Stomach smooth muscle (tissue), 2 donors: ENCODE results near the gene PARS2.
"Not testable (repeated sequence)": the region's sequence is repeated elsewhere in the genome, so short reads cannot be mapped to it uniquely, and the experiment has no call there.

ENCODE experiments used
- H3K27ac ChIP-seq: one replicate; pipeline ENCODE4 v1.7.0; 2013; ENCODE audit warnings: mild to moderate bottlenecking, low read length, inconsistent platforms
- H3K27me3 ChIP-seq, 2 donors: one replicate each; pipeline ENCODE4 v1.7.0; 2013; ENCODE audit warnings: low read length in 2 of 2; ENCODE audit not compliant: insufficient read depth in 2 of 2, control insufficient read depth in 1 of 2
- H3K36me3 ChIP-seq, 2 donors: one replicate each; pipeline ENCODE4 v1.7.0; 2013; ENCODE audit warnings: low read length in 2 of 2; ENCODE audit not compliant: control insufficient read depth in 2 of 2, insufficient read depth in 2 of 2
- H3K4me1 ChIP-seq: one replicate; pipeline ENCODE4 v1.7.0; 2013; ENCODE audit warnings: low read length; ENCODE audit not compliant: control insufficient read depth, insufficient read depth
- H3K4me3 ChIP-seq, 2 donors: one replicate each; pipeline ENCODE4 v1.7.0; 2013; ENCODE audit warnings: low read length in 2 of 2
- H3K9ac ChIP-seq, 2 donors: one replicate each; pipeline ENCODE4 v1.7.0; 2013; ENCODE audit warnings: low read length in 2 of 2, mild to moderate bottlenecking in 1 of 2
- H3K9me3 ChIP-seq, 2 donors: one replicate each; pipeline ENCODE4 v1.7.0; 2013; ENCODE audit warnings: low read length in 2 of 2; ENCODE audit not compliant: control insufficient read depth in 2 of 2
- donor health status: healthy.
- donor health status: Pancreatic carcinoma.

The PARS2 gene

DNA sequence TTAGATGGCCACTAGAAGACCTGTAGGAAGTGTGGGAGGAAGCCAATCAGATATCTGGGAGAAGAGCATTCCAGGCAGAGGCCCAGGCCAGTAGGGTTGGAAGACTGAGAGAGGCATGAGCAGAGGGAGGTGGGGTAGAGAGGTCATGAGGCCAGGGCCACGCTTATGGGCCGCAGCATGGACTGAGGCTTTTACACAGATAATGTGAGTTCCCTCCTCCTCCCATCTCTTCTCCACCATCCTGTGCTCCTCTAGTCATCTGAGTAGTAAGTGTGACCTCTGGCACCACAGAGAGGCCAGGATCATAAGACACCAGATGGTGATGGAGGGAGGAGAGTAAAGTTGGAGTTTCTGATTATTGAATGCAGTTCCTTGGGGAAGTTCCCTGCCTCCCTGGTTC, 19.7 kb upstream of the PARS2 start:
- Histone ChIP-seq H3K27ac (no peak overlapping the region), H3K27me3 (peaks cover 15 to 18% of the 10 kb centered on the region in 2 donors), H3K36me3 (no peaks in the 10 kb centered on the region), H3K9me3 (no peaks in the 10 kb centered on the region), H3K4me1 (peaks cover 5% of the 10 kb centered on the region), H3K9ac (no peak overlapping the region), H3K4me3 (no peak overlapping the region)

DNA sequence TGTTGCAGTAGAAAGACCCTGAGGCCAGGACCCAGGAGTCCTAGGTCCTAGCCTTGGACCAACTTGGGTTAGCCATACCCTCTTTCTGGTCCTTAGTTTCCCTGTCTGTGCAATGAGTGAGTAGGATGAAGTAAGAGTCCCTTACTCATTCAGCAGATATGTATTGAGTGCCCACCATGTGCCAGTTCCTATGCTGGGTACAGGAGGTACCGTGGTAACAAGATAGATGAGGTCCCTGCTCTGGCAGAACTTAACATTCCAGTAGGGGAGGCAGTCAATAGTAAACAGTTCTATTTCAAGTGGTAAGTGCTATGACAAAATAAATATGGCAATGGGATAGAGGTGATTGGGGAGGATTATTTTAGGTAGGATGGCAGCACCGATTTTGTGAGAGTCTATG, 18.3 kb upstream of the PARS2 start:
- peaks cover 7% of the 10 kb centered on the region for H3K4me1 ChIP-seq
- no peaks in the 10 kb centered on the region for H3K36me3 ChIP-seq
- H3K9ac ChIP-seq = no peak overlapping the region
- no peak overlapping the region for H3K27ac ChIP-seq
- no peak overlapping the region for H3K4me3 ChIP-seq
- H3K27me3 ChIP-seq = peaks cover 15 to 18% of the 10 kb centered on the region in 2 donors
- no peaks in the 10 kb centered on the region for H3K9me3 ChIP-seq

DNA sequence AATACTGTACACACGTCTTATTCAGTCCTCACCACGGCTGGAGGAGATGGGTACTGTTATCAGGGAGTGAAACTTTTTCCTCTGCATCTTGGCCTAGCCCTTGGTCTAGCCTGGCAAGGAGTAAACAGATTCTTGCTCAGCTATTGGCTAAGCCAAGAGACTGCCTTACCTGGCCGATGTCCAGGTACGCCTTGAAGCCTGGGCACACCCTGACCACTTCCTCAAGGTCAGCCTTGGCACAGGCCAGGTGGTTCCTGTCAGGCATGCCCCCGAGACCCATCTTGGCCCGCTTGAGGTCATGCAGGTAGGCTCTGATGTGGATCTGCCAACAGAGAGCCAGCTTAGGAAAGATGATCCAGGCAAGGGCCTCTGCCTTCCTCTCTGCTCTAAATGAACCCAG, 17.8 kb upstream of the PARS2 start:
- no peak overlapping the region for H3K9ac ChIP-seq
- no peak overlapping the region for H3K4me3 ChIP-seq
- H3K27ac ChIP-seq = no peak overlapping the region
- peaks cover 10% of the 10 kb centered on the region for H3K4me1 ChIP-seq
- no peaks in the 10 kb centered on the region for H3K9me3 ChIP-seq
- peaks cover 15% of the 10 kb centered on the region in 2 donors for H3K27me3 ChIP-seq
- H3K36me3 ChIP-seq = no peaks in the 10 kb centered on the region

DNA sequence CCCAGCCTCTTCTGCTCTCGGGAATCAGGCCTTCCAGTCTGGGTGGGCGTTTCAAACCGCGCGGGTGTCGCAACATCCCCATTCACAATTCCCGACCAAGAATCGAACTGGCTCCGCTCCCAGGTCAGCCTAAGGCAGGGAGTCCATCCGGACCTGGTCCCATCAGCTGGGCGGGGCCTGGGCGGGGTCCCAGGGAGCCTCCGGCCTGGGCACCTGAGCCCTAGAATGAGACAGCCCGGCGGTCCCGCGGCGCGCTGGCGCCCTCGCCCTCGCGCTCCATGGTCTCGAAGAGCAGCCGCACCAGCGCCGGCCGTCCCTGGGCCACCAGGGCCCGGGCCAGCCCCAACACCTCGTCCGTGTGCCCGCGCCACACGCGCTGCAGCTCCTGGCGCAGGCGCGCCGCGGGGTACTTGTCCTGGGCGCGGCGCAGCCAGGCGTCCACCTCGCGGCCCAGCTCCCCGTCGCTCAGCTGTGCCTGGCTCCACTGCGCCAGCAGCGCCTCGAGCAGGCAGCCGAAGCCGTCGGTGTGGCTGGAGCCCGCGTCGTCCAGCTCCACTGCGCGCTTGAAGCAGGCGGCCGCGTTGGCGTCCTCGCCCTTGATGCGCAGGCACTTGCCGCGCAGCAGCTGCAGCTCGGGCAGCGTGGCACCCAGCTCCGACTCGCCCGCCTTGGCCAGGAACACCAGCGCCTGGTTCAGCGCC, 16.9 kb upstream of the PARS2 start:
- H3K27ac ChIP-seq = no peak overlapping the region
- peaks cover 13 to 15% of the 10 kb centered on the region in 2 donors for H3K27me3 ChIP-seq
- H3K36me3 ChIP-seq = no peaks in the 10 kb centered on the region
- no peak overlapping the region for H3K4me3 ChIP-seq
- H3K9me3 ChIP-seq = no peaks in the 10 kb centered on the region
- H3K4me1 ChIP-seq = peaks cover 19% of the 10 kb centered on the region
- no peak overlapping the region for H3K9ac ChIP-seq

DNA sequence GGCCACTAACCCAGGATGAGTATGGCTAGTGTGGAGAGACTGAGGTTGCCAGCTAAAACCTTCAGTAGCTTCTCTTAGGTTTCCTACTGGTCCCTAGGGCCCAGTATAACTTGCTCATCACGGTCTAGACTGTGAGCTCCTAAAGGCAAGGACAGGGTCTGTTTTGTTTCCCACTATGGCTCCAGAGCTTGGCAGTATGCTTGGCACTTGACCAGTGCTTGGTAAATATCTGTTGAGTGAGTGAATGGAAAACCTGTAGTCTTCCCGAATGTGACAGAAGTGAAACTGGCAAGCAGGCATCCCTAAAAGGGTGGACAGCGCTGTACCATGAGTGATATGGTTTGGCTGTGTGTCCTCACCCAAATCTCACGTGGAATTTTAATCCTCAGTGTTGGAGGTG, 13.1 kb upstream of the PARS2 start:
- Histone ChIP-seq H3K9me3 (no peaks in the 10 kb centered on the region), H3K4me3 (no peak overlapping the region), H3K36me3 (no peaks in the 10 kb centered on the region), H3K9ac (no peak overlapping the region), H3K4me1 (peaks cover 19% of the 10 kb centered on the region), H3K27ac (peak overlapping the region; percentile 60), H3K27me3 (peaks cover 13 to 15% of the 10 kb centered on the region in 2 donors)

DNA sequence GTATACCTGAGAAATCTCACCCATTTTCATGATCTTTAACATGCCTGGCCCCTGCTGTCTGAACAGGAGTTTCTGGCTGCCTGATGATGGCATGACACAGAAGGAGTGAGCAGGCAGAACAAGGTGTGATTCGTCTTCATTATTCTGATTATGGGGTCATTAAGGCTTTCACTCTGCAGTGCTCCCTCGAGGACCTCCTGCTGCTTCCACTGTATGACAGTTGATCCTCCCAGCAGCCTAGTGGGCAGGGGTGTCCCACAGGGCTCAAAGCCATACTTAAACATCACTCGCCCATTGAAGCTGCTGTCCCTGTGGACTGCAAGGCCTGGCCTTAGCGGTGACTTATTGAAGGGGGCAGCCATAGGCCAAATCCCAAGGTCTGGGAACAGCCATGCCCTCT, 12.7 kb upstream of the PARS2 start:
- Histone ChIP-seq H3K4me3 (no peak overlapping the region), H3K9ac (no peak overlapping the region), H3K27ac (peak overlapping the region; percentile 60), H3K36me3 (no peaks in the 10 kb centered on the region), H3K27me3 (peaks cover 10 to 11% of the 10 kb centered on the region in 2 donors), H3K4me1 (peaks cover 19% of the 10 kb centered on the region), H3K9me3 (no peaks in the 10 kb centered on the region)

DNA sequence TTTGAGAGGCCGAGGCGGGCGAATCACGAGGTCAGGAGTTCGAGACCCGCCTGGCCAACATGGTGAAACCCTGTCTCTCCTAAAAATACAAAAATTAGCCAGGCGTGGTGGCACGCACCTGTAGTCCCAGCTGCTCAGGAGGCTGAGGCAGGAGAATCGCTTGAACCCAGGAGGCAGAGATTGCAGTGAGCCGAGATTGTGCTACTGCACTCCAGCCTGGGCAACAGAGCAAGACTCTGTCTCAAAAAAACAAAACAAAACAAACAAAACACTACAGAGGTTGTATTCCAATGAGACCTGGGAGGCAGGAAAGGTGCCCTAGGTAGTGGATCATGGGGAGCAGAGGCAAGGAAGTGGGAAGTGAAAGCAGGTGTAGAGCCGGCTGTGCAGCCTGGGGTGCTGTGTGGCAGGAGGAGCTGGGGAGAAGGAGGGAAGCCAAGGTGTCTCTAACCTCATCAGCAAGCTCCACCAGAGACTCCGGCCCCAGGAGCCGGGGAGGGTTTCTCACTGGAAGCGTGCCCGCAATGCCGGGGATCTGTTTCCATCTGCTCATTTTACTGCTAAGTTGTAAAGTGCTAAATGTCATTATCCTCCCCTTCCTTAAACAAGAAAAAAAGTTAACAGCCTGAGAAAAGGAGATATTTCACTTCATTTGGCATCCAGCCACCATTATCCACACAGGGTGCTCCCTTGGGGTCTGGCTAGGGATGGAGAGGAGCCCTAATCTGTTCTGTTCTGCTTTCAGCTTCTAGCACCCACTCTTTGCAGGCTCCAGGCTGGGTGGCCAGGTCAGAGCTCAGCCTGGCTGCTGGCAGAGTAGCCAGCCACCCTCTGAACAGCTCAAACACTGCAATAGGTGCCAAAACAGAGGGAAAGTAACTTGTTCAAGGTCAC, 11.8 kb upstream of the PARS2 start:
- not testable (repeated sequence) for H3K27ac ChIP-seq, H3K36me3 ChIP-seq, H3K27me3 ChIP-seq, H3K4me3 ChIP-seq, H3K9me3 ChIP-seq
- peaks cover 15% of the 10 kb centered on the region for H3K4me1 ChIP-seq
- H3K9ac ChIP-seq = peak overlapping the region in 1 of 2 donors; percentile 42

DNA sequence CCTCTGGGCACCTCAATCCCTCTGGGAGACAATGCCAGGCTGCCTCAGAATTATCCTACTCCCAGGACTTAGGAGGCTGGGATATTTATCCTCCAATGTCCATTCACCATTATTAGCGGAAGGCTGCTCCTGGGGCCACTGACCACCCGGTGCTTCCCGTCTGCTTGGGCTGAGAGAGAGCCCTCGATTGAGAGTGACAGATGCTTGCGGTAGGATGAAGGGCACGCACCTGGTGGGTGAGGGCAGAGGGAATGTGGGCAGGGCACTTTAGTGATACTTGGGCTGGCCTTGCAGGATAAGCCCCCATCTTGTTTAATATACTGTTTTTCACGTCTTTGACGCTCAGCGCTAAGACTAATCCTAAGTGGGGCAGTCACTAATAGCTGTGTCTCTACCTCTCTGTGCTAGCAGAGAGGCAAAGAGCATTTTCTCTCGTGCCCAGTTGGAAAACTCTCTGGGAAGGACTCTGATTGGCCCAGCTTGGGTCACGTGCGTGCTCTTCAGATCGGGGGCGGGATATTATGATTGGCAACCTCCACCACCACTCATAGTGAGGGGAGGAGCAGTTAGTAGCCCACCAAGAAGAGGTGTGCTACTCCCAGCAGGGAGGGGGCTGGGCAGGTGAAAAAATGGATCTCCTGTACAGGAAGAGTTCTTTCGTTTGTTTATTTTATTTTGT, 10.6 kb upstream of the PARS2 start:
- no peaks in the 10 kb centered on the region for H3K9me3 ChIP-seq
- H3K27ac ChIP-seq = no peak overlapping the region
- H3K4me1 ChIP-seq = peaks cover 15% of the 10 kb centered on the region
- no peaks in the 10 kb centered on the region for H3K27me3 ChIP-seq
- no peak overlapping the region for H3K4me3 ChIP-seq
- no peaks in the 10 kb centered on the region for H3K36me3 ChIP-seq
- no peak overlapping the region for H3K9ac ChIP-seq

DNA sequence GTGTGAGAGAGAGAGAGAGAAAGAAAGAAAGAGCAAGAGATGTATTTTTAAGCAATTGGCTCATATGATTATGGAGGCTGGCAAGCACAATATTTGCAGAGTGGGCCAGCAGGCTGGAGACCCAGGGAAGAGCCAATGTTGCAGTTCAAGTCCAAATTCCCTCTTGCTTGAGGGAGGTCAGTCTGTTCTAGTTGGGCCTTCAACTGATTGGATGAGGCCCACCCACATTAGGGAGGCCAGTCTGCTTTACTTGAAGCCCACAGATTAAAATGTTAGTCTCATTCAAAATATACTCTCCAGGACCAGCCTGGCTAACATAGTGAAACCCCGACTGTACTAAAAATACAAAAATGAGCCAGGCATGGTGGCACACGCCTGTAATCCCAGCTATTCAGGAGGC, 8.6 kb upstream of the PARS2 start:
- Histone ChIP-seq H3K9ac (no peak overlapping the region), H3K27ac (no peak overlapping the region), H3K4me3 (no peak overlapping the region), H3K4me1 (peaks cover 15% of the 10 kb centered on the region), H3K36me3 (no peaks in the 10 kb centered on the region), H3K27me3 (no peaks in the 10 kb centered on the region), H3K9me3 (no peaks in the 10 kb centered on the region)

DNA sequence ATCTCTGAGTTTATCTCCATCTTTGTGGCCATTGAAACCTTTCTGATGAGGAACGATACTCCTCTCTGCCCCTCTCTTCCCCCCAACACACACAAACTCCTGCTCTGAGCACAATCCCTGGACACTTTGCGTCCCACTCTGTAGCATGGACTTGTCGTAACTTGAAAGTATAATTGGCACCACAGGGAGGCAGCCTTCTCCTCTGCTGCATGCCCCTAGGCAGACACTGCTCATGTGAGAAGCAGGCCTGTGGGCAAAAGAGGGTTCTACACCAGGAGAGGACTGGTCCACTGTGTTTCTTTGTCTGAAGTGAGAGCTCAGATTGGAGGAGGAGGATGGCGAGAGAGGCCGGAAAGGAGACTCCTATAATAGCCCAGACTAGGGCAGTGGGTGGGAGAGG, 3.8 kb upstream of the PARS2 start:
- H3K9me3 ChIP-seq = no peaks in the 10 kb centered on the region
- no peaks in the 10 kb centered on the region for H3K36me3 ChIP-seq
- H3K9ac ChIP-seq = no peak overlapping the region
- H3K4me3 ChIP-seq = no peak overlapping the region
- H3K27ac ChIP-seq = no peak overlapping the region
- H3K4me1 ChIP-seq = peaks cover 12% of the 10 kb centered on the region
- no peaks in the 10 kb centered on the region for H3K27me3 ChIP-seq
